Fibroblast of skin of right quadriceps (primary cell): ENCODE measurements around the gene FMO2.

Experiments
- DNase-seq: peaks from one replicate; pipeline ENCODE4 v3.0.0-alpha.2; 2013

FMO2 gene

DNA sequence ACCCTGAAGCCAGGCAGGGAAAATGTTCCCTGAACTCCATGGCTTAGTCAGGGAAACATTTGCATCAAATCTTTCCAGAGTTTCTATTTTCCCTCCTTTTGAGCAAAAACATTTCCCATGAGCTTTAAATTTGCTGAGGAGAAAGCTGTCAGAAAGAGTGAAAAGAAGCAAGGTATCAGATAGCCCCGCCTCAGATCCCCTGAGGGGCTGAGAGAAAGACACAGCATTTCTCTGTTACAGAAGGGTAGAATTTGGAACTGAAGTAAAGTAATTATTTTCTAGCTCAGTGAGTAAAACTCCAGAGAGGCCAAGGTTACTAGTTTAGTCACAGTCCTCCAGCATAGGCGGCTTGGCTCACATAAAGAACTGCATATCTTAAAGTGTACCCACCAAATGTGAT is 73.8 kb downstream of the FMO2 start:
- no peak for DNase-seq
